Activated CD4-positive, alpha-beta memory T cell treated with anti-CD3 and anti-CD28 coated beads for 36 hours (primary cell): ENCODE results near the gene LRRC74B. TPM values are rescaled to one million over a fixed set of nuclear protein-coding genes. Genes with fewer than 3 reads are reported as not detected.

Experiments used
- CTCF ChIA-PET: fragments of 350-600 bp; sonication (Branson Sonifier 250); formaldehyde crosslinking; loops from one replicate; lab custom pipeline; 2021; ENCODE audit warnings: antibody characterized with exemption, inconsistent platforms; lab: Charles Lee
- POLR2A ChIA-PET: fragments of 350-600 bp; sonication (Branson Sonifier 250); formaldehyde crosslinking; loops from one replicate; lab custom pipeline; 2021; ENCODE audit warnings: antibody characterized with exemption; lab: Charles Lee
- DNase-seq: peaks from one replicate; pipeline ENCODE4 v3.0.0-alpha.2; 2020
- H3K27ac Mint-ChIP-seq: one replicate; pipeline ENCODE4 v1.8.0; 2021; ENCODE audit warnings: mixed read lengths
- H3K27me3 Mint-ChIP-seq: one replicate; pipeline ENCODE4 v1.8.0; 2021; ENCODE audit warnings: mixed read lengths
- H3K36me3 Mint-ChIP-seq: one replicate; pipeline ENCODE4 v1.8.0; 2021; ENCODE audit warnings: mixed read lengths
- H3K4me1 Mint-ChIP-seq: one replicate; pipeline ENCODE4 v1.8.0; 2021; ENCODE audit warnings: low read depth, mixed read lengths
- H3K4me3 Mint-ChIP-seq: one replicate; pipeline ENCODE4 v1.8.0; 2021; ENCODE audit warnings: mild to moderate bottlenecking, mixed read lengths
- H3K9me3 Mint-ChIP-seq: one replicate; pipeline ENCODE4 v1.8.0; 2021; ENCODE audit warnings: mixed read lengths
- intact Hi-C: fragments of 100-400 bp; cut with micrococcal nuclease; formaldehyde crosslinking; loops from one replicate; pipeline ENCODE4 v1.15.1; 2023
- total RNA-seq, 2 experiments: library from RNA; stranded (reverse); gene quantifications; one replicate each; pipeline ENCODE4 v1.2.3, GENCODE V29; 2021

LRRC74B gene
- total RNA-seq, 2 experiments from 2014 or later: not detected

DNA sequence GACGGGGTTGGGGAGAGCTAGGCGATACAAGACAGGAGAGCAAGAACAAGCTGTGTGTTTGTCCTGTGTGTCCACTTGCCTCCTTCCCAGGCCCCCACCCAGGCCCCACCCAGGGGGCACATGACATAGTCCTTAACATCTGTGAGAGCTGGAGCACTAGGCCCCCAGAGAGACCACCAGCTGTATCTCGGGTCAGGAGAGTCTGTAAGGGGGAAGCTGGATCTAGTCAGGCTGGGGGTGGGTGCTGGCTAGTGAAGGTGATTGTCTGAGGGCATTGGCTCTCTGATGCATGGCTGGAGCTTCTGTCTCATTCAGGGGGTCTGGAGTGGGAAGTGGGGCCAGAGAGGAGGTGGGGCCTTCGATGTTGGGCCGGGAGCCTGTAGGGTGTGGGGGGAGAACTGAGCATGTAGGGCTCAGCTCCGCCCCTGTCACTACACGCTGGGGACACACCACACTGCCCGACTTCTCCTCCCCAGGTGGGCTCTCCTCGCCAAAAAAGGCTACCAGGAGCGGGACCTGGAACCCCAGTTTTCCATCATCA, 30.2 kb upstream of the LRRC74B start:
- POLR2A ChIA-PET: interaction anchor here (1.1 kb wide), 1 partner anchor 13 kb away, joined by 3 read pairs; the partner anchor contains the start of gene THAP7
- Mint-ChIP-seq H3K27ac (no peak overlapping the region), H3K27me3 (no peaks in the 10 kb centered on the region), H3K36me3 (no peaks in the 10 kb centered on the region), H3K9me3 (no peaks in the 10 kb centered on the region), H3K4me1 (peaks cover 20% of the 10 kb centered on the region), H3K4me3 (no peak overlapping the region)
- CTCF ChIA-PET: interaction anchor here (0.9 to 1.4 kb wide), 2 partner anchors 33 to 87 kb away, joined by 3 to 5 read pairs; partner anchors contain the start of gene LZTR1
- intact Hi-C loops: no loop called here
- DNase-seq: no peak

DNA sequence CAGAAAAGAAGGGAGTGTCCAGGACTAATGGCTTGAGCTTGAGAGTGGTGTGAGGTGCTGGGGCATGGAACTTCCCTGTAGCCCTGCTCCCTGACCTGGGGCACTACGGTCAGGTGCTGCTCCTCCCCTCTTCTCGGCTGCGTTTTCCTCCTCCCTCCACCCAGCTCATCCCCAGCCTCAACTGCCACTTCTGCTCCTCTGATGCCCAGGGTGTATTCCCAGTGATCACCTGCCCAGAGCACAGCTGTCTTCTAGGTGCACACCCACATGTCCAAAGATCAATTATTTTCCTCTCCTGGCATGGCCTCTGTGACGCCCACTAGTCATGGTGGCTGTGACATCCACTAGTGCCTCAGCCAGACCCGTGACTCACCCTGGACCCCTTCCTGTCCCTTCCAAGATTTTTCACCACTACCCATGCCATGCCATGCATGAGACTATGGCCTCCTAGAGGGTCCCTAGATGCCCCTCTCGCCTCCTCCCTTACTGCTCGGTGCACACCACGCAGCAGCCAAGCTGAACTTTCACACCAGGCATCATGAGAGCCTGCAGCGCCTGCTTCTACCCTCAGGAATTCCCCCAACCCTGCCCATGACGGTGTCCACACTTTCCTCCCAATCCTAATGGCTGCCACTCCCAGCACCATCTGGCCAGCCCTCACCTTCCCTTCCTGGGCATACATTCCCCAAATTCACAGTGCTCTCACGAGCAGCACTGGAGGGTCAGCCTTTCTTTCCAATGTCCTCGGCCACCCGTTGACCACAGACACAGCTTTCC, 28.9 kb upstream of the LRRC74B start:
- H3K27ac Mint-ChIP-seq: no peak overlapping the region
- no peak overlapping the region for H3K4me3 Mint-ChIP-seq
- H3K36me3 Mint-ChIP-seq: no peaks in the 10 kb centered on the region
- ChIA-PET POLR2A (no interaction called here), CTCF (no interaction called here)
- H3K9me3 Mint-ChIP-seq: no peaks in the 10 kb centered on the region
- H3K27me3 Mint-ChIP-seq: no peaks in the 10 kb centered on the region
- H3K4me1 Mint-ChIP-seq: peaks cover 20% of the 10 kb centered on the region
- intact Hi-C loops: no loop called here
- DNase-seq: no peak

DNA sequence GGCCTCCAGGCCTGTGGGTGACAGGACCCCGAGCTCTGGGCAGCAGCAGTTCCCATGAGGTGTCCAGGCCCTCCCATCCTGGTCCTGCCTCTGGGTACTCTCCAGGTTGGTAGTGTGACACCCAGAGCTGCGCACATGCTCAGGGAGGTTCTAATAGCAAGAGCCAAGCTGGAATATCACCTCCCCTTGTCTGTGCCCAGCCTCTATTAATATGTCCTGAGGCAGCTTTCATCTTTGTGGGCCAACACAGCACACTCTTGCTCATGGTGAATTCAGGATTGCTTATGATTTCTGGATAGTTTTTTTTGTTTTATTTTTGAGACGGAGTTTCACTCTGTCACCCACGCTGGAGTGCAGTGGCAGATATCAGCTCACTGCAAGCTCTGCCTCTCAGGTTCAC, 27.4 kb upstream of the LRRC74B start:
- Mint-ChIP-seq H3K27me3 (no peaks in the 10 kb centered on the region), H3K27ac (no peak overlapping the region), H3K4me1 (peaks cover 20% of the 10 kb centered on the region), H3K4me3 (no peak overlapping the region), H3K36me3 (no peaks in the 10 kb centered on the region), H3K9me3 (no peaks in the 10 kb centered on the region)
- POLR2A ChIA-PET: no interaction called here
- CTCF ChIA-PET: no interaction called here
- intact Hi-C loops: no loop called here
- no peak for DNase-seq

DNA sequence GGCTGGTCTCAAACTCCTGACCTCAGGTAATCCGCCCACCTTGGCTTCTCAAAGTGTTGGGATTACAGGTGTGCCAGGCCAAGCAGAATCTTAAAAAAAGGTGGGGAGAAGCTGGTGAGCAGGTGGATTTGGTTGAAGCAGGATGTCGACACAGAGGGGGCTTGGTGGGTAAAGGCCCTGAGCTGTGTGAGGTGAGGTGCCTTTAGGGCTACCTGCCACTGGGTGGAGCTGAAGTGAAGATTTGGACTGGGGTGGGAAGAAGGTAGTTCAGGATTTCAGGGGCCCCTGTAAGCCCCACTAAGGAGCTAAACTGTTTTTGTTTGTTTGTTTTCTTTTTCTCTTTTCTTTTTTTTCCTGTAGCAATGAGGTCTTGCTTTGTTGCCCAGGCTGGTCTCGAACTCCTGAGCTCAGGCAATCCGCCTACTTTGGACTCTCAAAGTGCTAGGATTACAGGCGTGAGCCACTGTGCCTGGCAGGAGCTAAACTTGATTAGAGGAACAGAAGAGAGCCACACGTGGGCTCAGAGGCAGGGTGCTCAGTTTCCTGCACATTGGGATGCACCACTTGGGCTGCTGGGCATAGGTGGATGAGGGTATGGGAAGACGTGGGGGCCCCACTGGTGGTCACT, 24.8 kb upstream of the LRRC74B start:
- peaks cover 14% of the 10 kb centered on the region for H3K4me1 Mint-ChIP-seq
- POLR2A ChIA-PET: no interaction called here
- no peaks in the 10 kb centered on the region for H3K9me3 Mint-ChIP-seq
- intact Hi-C loops: no loop called here
- no peak overlapping the region for H3K27ac Mint-ChIP-seq
- peak; percentile 43 for DNase-seq
- H3K4me3 Mint-ChIP-seq: no peak overlapping the region
- CTCF ChIA-PET: interaction anchor here (0.6 to 1.5 kb wide), 8 partner anchors 13 to 536 kb away, joined by 3 to 6 read pairs (median 4); no protein-coding TSS in a partner anchor
- H3K36me3 Mint-ChIP-seq: no peaks in the 10 kb centered on the region
- H3K27me3 Mint-ChIP-seq: no peaks in the 10 kb centered on the region

DNA sequence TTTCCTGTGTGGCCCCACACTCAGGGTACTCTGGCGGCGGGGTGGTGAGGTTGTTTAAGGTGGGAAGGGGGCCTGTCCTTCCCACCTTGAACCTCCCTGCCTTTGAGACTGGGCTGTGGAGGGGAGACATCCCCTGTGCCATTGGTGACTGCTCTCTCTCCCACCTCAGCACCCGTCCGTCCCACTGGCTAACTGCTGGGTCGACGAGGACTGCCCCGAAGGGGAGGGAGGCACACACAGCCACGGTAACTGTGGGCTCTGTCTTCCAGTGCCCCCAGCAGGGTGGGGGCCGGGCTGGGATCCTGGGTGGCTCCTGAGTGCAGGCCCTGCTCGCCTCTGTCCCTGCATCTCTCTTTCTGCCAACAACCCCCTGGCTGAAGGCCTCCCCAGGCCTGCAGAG, 23.2 kb upstream of the LRRC74B start:
- DNase-seq: no peak
- intact Hi-C loops: no loop called here
- POLR2A ChIA-PET: no interaction called here
- H3K4me1 Mint-ChIP-seq: peaks cover 12% of the 10 kb centered on the region
- CTCF ChIA-PET: no interaction called here
- H3K9me3 Mint-ChIP-seq: no peaks in the 10 kb centered on the region
- no peaks in the 10 kb centered on the region for H3K27me3 Mint-ChIP-seq
- no peak overlapping the region for H3K27ac Mint-ChIP-seq
- no peak overlapping the region for H3K4me3 Mint-ChIP-seq
- no peaks in the 10 kb centered on the region for H3K36me3 Mint-ChIP-seq

DNA sequence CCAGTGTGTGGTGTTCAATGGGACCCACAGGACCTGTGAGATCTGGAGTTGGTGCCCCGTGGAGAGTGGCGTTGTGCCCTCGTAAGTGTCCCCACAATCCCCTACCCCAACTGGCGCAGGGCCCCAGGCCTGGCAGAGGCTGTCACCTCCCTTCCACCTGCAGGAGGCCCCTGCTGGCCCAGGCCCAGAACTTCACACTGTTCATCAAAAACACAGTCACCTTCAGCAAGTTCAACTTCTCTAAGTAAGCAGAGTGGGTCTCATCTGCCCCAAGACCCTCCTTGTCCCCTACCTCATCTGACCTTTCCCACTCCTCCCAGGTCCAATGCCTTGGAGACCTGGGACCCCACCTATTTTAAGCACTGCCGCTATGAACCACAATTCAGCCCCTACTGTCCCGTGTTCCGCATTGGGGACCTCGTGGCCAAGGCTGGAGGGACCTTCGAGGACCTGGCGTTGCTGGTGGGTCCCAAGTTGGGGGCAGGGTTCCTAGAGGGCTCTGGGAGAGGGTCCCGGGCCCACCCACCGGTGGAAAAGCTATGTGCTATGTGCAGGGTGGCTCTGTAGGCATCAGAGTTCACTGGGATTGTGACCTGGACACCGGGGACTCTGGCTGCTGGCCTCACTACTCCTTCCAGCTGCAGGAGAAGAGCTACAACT, 22.7 kb upstream of the LRRC74B start:
- Mint-ChIP-seq H3K9me3 (no peaks in the 10 kb centered on the region), H3K27ac (no peak overlapping the region), H3K4me3 (no peak overlapping the region), H3K4me1 (peaks cover 12% of the 10 kb centered on the region), H3K27me3 (no peaks in the 10 kb centered on the region), H3K36me3 (no peaks in the 10 kb centered on the region)
- POLR2A ChIA-PET: no interaction called here
- CTCF ChIA-PET: no interaction called here
- no peak for DNase-seq
- intact Hi-C loops: no loop called here

DNA sequence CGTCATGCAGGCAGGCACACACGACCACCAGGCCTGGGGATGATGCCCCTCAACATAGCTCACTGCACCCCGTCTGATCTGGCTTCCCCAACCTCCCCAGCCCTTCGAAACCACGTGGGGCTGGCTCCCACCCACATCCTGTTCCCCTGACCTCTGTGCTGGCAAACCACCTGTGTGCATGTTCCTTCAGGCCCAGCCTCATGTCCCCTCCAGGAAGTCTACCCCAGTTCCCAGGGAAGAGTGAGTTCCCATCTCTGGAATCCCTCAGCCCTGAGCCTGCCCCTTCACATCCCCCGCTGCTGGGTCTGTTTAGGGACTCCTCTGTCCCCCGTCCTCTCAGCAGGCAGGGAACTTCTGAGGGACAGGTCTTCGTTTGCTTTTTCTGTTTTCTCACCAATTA, 20.5 kb upstream of the LRRC74B start:
- no peaks in the 10 kb centered on the region for H3K36me3 Mint-ChIP-seq
- intact Hi-C loops: no loop called here
- ChIA-PET POLR2A (no interaction called here), CTCF (no interaction called here)
- H3K4me1 Mint-ChIP-seq: peaks cover 12% of the 10 kb centered on the region
- H3K27me3 Mint-ChIP-seq: peaks cover 13% of the 10 kb centered on the region
- H3K9me3 Mint-ChIP-seq: no peaks in the 10 kb centered on the region
- no peak overlapping the region for H3K4me3 Mint-ChIP-seq
- peak; percentile 26 for DNase-seq
- H3K27ac Mint-ChIP-seq: no peak overlapping the region

DNA sequence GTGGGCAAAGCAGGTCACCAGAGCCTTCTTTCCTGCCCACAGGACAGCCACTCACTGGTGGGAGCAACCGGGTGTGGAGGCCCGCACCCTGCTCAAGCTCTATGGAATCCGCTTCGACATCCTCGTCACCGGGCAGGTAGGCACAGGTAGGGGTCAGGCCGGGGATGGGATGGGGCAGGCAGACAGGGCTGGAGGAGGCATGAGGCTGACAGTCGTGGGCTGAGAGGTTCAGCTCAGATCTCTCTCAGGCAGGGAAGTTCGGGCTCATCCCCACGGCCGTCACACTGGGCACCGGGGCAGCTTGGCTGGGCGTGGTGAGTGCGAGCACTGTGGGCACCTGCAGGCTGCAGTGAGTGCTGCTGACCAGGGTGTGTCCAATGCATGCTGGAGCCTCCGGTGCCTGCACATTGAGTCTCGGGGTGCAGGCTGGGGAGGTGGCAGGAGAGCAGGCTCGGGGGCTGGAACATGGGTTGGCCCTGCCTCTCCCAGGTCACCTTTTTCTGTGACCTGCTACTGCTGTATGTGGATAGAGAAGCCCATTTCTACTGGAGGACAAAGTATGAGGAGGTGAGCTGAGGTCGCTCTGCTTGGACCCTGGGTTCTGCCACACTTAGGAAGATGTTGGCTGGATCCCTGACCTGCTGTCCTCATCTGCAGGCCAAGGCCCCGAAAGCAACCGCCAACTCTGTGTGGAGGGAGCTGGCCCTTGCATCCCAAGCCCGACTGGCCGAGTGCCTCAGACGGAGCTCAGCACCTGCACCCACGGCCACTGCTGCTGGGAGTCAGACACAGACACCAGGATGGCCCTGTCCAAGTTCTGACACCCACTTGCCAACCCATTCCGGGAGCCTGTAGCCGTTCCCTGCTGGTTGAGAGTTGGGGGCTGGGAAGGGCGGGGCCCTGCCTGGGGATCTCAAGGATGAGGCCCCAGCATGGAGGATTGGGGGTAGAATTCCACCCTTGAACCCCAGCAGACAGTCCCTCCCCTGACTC, 19.7 kb upstream of the LRRC74B start:
- ChIA-PET POLR2A (no interaction called here), CTCF (no interaction called here)
- H3K9me3 Mint-ChIP-seq: no peaks in the 10 kb centered on the region
- no peak overlapping the region for H3K4me3 Mint-ChIP-seq
- H3K36me3 Mint-ChIP-seq: no peaks in the 10 kb centered on the region
- H3K27me3 Mint-ChIP-seq: peaks cover 21% of the 10 kb centered on the region
- H3K4me1 Mint-ChIP-seq: peaks cover 12% of the 10 kb centered on the region
- no peak overlapping the region for H3K27ac Mint-ChIP-seq
- no peak for DNase-seq
- intact Hi-C loops: no loop called here

DNA sequence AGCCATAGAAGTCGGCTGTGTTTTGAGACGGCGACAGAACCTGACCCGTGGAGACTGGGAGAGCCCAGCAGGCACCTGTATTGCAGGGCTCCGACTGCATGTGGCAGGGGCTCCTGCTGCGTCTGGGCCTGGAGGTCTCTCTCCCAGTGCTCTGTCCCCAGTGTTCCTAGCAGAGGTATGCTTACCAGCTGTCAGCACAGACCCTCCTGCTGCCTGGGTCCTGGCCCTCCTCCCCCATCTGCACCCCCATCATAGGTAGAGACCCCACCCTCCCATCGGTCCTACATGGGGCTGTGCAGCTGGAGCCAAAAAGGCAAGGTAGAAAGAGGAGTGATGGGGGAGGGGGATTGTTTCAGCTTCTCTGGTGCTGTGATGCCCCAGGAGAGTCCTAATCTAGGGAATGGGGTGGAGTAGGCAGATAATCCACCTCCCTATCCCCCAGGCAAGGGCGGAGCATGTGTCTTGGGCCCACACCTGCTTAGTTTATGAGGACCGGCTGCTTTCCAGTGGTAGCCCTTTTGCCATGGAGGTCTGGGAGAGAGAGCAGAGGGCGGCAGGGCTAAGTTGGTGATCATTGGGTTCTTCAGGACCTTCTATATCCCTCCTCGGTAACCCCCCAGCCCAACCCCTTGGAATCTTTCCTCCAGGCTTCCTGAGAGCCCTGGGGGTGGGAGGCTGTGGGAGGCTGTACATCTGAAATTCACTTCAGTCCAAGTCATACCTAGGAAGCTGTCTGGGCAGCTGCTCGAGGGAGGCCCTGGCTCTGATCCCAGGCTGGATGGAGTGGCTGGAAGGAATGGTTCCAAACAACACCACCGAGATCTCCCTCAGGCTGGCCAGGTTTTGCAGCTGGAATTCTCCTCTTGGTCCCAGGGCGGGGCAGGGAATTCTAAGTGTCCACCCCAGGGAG, 18.7 kb upstream of the LRRC74B start:
- CTCF ChIA-PET: no interaction called here
- intact Hi-C loops: no loop called here
- Mint-ChIP-seq H3K4me1 (peaks cover 12% of the 10 kb centered on the region), H3K27me3 (peaks cover 24% of the 10 kb centered on the region), H3K9me3 (no peaks in the 10 kb centered on the region), H3K27ac (no peak overlapping the region), H3K36me3 (no peaks in the 10 kb centered on the region), H3K4me3 (no peak overlapping the region)
- POLR2A ChIA-PET: no interaction called here
- no peak for DNase-seq

DNA sequence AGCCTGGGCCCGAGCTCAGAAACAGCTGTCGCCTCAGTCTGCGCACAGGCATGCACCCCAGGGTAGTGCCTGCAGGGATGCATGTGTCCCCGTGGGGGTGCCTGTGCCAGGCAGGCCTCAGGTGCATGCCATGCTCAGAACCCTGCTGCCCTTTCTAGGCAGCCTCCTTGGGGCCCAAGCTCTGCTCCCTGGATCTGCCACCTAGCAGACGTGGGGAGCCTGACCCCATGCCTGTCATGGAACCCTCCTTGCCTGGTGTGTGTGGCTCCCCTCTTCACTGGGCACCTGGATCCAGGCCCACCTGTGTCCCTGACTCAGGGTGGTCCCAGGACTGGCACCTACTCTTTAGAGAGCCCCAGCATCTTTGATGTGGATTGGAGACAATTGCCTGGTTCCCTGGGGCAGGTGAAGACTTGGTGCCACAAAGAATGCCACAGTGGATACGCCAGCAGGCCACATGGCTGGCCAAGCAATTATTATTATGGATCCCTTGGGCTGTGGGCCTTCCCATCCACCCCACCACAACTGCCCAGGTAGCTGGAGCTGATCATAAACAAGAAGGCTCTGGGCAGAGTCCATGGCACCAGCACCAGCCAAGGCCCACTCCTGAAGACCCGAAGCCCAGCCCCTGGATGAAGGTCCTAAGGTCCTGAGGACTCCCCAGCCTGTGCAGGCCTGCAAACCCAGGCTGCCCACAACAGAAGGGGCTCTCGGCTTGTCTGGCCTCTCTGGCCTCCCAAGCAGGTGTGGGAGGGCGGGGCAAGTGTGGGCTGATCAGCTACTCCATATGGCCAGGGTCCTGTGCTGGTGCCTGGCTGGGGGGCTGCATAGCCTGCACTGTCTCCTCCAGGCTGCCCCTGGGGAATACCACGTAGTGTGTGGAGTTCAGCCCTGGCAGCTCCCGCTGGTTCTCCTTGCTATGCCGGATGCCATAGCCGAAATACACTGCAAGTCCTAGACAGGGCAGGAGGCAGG, 17.2 kb upstream of the LRRC74B start:
- DNase-seq: no peak
- H3K36me3 Mint-ChIP-seq: no peaks in the 10 kb centered on the region
- peaks cover 14% of the 10 kb centered on the region for H3K4me1 Mint-ChIP-seq
- peaks cover 32% of the 10 kb centered on the region for H3K27me3 Mint-ChIP-seq
- POLR2A ChIA-PET: no interaction called here
- CTCF ChIA-PET: no interaction called here
- no peak overlapping the region for H3K27ac Mint-ChIP-seq
- H3K9me3 Mint-ChIP-seq: no peaks in the 10 kb centered on the region
- intact Hi-C loops: no loop called here
- no peak overlapping the region for H3K4me3 Mint-ChIP-seq
